Right lobe of liver (tissue), 4 donors: Measurements from ENCODE around the gene HECTD3.
A peak's percentile ranks its signal among the peaks of the same experiment; 100 is the strongest.

Experiments
- POLR2A ChIP-seq: fragments of 450-650 bp; IDR thresholded peaks from one replicate; pipeline ENCODE4 v1.6.1; 2017; ENCODE audit warnings: antibody characterized with exemption, mild to moderate bottlenecking
- TF ChIP-seq, protein P1 (sequence below), 4 donors: fragments of 200-600 bp in 3 of 4; fragments of 450-650 bp in 1 of 4; IDR thresholded peaks; one replicate each; pipeline versions ENCODE4 v1.5.1 to v1.8.0; 2016 to 2022; ENCODE audit warnings: antibody characterized with exemption in 4 of 4, mild to moderate bottlenecking in 2 of 4
- donor health status: DM: no; HTN: no; CAD: no.
- donor health status: DM: no; HTN: no; CAD: no.
- donor health status: DM: no; HTN: yes; CAD: no.

DNA sequence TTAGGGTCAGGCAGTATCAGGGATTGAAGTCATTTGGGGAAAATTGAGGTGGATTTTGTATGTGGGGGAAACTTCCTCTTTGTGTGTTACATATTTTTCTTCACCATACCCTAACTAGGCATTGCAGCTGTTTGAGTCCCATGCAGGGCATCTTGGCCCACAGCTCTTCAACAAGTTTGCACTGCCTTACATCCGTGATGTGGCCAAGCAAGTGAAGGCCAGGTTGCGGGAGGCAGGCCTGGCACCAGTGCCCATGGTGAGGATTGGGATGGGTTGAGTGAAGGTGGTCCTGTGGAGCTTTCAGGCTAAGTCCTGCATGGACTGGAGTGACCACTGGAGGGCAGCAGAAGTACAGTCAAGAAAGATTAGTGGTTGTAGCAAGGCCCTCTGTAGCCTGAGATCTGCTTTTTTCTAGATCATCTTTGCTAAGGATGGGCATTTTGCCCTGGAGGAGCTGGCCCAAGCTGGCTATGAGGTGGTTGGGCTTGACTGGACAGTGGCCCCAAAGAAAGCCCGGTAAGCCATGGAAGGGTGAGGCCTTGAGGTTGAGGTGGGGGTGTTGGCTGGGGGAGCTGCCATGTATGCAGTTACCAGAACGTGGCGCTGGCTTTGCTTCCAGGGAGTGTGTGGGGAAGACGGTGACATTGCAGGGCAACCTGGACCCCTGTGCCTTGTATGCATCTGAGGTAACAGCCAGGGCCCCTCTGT, 3.4 kb upstream of the HECTD3 start:
- no peak for TF ChIP-seq POLR2A
- TF ChIP-seq, protein P1, sequence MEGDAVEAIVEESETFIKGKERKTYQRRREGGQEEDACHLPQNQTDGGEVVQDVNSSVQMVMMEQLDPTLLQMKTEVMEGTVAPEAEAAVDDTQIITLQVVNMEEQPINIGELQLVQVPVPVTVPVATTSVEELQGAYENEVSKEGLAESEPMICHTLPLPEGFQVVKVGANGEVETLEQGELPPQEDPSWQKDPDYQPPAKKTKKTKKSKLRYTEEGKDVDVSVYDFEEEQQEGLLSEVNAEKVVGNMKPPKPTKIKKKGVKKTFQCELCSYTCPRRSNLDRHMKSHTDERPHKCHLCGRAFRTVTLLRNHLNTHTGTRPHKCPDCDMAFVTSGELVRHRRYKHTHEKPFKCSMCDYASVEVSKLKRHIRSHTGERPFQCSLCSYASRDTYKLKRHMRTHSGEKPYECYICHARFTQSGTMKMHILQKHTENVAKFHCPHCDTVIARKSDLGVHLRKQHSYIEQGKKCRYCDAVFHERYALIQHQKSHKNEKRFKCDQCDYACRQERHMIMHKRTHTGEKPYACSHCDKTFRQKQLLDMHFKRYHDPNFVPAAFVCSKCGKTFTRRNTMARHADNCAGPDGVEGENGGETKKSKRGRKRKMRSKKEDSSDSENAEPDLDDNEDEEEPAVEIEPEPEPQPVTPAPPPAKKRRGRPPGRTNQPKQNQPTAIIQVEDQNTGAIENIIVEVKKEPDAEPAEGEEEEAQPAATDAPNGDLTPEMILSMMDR (IDR thresholded peaks at IDR 0.05), result peak; percentile 79 to 90 (median 84)
